DOHH2 (cell line): ENCODE results near the gene SLC16A12.

Experiments
- CTCF ChIP-seq: fragments of 200-600 bp; sonication (generic); IDR thresholded peaks from one replicate; pipeline ENCODE4 v1.5.1; 2014; ENCODE audit warnings: antibody characterized with exemption, mild to moderate bottlenecking, low read depth, low read length; ENCODE audit not compliant: poor library complexity, severe bottlenecking
- EZH2phosphoT487 ChIP-seq: fragments of 200-600 bp; sonication (generic); IDR thresholded peaks from 2 replicates; pipeline ENCODE4 v1.6.1; 2017; ENCODE audit warnings: borderline replicate concordance, mild to moderate bottlenecking, antibody characterized with exemption, low read length, moderate library complexity, mixed read lengths

GRCh38 chr10:89479771-89480446 lies 55.5 kb downstream of the SLC16A12 start:
- TF ChIP-seq CTCF = no peak
- no peak for TF ChIP-seq EZH2phosphoT487
